MM.1S (cell line): ENCODE data around the gene SFTPB.

Experiments
- DNase-seq: peaks from one replicate; pipeline ENCODE4 v3.0.0-alpha.2; 2015
- H2AFZ ChIP-seq: fragments of 300-600 bp; sonication (generic); 2 replicates; pipeline ENCODE4 v1.6.0; 2016; ENCODE audit warnings: antibody characterized with exemption, low read length
- H3F3A ChIP-seq: fragments of 300-600 bp; sonication (generic); 2 replicates; pipeline ENCODE4 v1.6.1; 2016; ENCODE audit warnings: mild to moderate bottlenecking, antibody characterized with exemption, low read length, moderate library complexity, mixed read lengths; ENCODE audit not compliant: insufficient read depth
- H3K27ac ChIP-seq: fragments of 300-600 bp; sonication (generic); 2 replicates; pipeline ENCODE4 v1.5.1; 2016; ENCODE audit warnings: mild to moderate bottlenecking, low read length
- H3K27me3 ChIP-seq: fragments of 300-600 bp; sonication (generic); replicated peaks from 2 replicates; pipeline ENCODE4 v1.6.0; 2016; ENCODE audit warnings: low read length; ENCODE audit not compliant: insufficient read depth
- H3K36me3 ChIP-seq: fragments of 300-600 bp; sonication (generic); replicated peaks from 2 replicates; pipeline ENCODE4 v1.6.1; 2016; ENCODE audit warnings: mild to moderate bottlenecking, low read length, mixed read lengths; ENCODE audit not compliant: insufficient read depth
- H3K4me1 ChIP-seq: fragments of 300-600 bp; sonication (generic); 2 replicates; pipeline ENCODE4 v1.6.1; 2016; ENCODE audit warnings: low read length, mixed read lengths
- H3K4me2 ChIP-seq: fragments of 300-600 bp; sonication (generic); 2 replicates; pipeline ENCODE4 v1.6.0; 2016; ENCODE audit warnings: low read depth, low read length
- H3K4me3 ChIP-seq: fragments of 300-600 bp; sonication (generic); 2 replicates; pipeline ENCODE4 v1.5.1; 2016; ENCODE audit warnings: low read length, mixed read lengths
- H3K79me2 ChIP-seq: fragments of 300-600 bp; sonication (generic); 2 replicates; pipeline ENCODE4 v1.6.1; 2016; ENCODE audit warnings: mixed run types, low read length, mixed read lengths
- H3K9ac ChIP-seq: fragments of 300-600 bp; sonication (generic); 2 replicates; pipeline ENCODE4 v1.6.1; 2016; ENCODE audit warnings: low read length, mixed read lengths
- H3K9me2 ChIP-seq: fragments of 300-600 bp; sonication (generic); replicated peaks from 2 replicates; pipeline ENCODE4 v1.6.1; 2016; ENCODE audit warnings: mild to moderate bottlenecking, low read length, mixed read lengths; ENCODE audit not compliant: insufficient read depth
- H3K9me3 ChIP-seq: fragments of 300-600 bp; sonication (generic); replicated peaks from 2 replicates; pipeline ENCODE4 v1.6.1; 2016; ENCODE audit warnings: mild to moderate bottlenecking, low read length, mixed read lengths; ENCODE audit not compliant: insufficient read depth
- H4K20me1 ChIP-seq: fragments of 300-600 bp; sonication (generic); 2 replicates; pipeline ENCODE4 v1.6.1; 2016; ENCODE audit warnings: mild to moderate bottlenecking, low read length, moderate library complexity, mixed read lengths; ENCODE audit not compliant: insufficient read depth
- CTCF ChIP-seq: fragments of 300-600 bp; sonication (generic); IDR thresholded peaks from 2 replicates; pipeline ENCODE4 v1.5.1; 2016; ENCODE audit warnings: antibody characterized with exemption, low read length, mixed read lengths
- EZH2 ChIP-seq: fragments of 300-600 bp; sonication (generic); optimal IDR thresholded peaks from 2 replicates; pipeline ENCODE3; 2017; ENCODE audit warnings: low read depth, mild to moderate bottlenecking, antibody characterized with exemption, low read length, mixed read lengths
- EZH2phosphoT487 ChIP-seq: fragments of 300-600 bp; sonication (generic); IDR thresholded peaks from 2 replicates; pipeline ENCODE4 v1.6.1; 2018; ENCODE audit warnings: antibody characterized with exemption, low read length

SFTPB gene

GRCh38 chr2:85681372-85681763, 13.4 kb upstream of the SFTPB start:
- Histone ChIP-seq H3K4me1 (peaks cover 23% of the 10 kb centered on the region), H4K20me1 (no peaks in the 10 kb centered on the region), H3K9me2 (no peaks in the 10 kb centered on the region), H3K79me2 (no peaks in the 10 kb centered on the region), H3K27me3 (no peaks in the 10 kb centered on the region), H3K27ac (no peak overlapping the region), H3K9me3 (no peaks in the 10 kb centered on the region), H2AFZ (no peak overlapping the region), H3K36me3 (no peaks in the 10 kb centered on the region), H3K4me2 (no peak overlapping the region), H3F3A (peaks cover 15% of the 10 kb centered on the region), H3K9ac (no peak overlapping the region), H3K4me3 (no peak overlapping the region)
- DNase-seq = no peak
- TF ChIP-seq CTCF = no peak
- TF ChIP-seq EZH2phosphoT487 = no peak
- no peak for TF ChIP-seq EZH2

- H3K4me3 ChIP-seq = no peak overlapping the region
- H3K4me2 ChIP-seq = no peak overlapping the region
- no peaks in the 10 kb centered on the region for H3K79me2 ChIP-seq
- DNase-seq = no peak
- H2AFZ ChIP-seq = no peak overlapping the region
- H3K9me3 ChIP-seq = no peaks in the 10 kb centered on the region
- H4K20me1 ChIP-seq = no peaks in the 10 kb centered on the region
- no peaks in the 10 kb centered on the region for H3K27me3 ChIP-seq
- H3F3A ChIP-seq = peaks cover 15% of the 10 kb centered on the region
- H3K36me3 ChIP-seq = no peaks in the 10 kb centered on the region
- no peak overlapping the region for H3K9ac ChIP-seq
- H3K9me2 ChIP-seq = no peaks in the 10 kb centered on the region
- TF ChIP-seq EZH2phosphoT487 (no peak), EZH2 (no peak), CTCF (no peak)
- peaks cover 22% of the 10 kb centered on the region for H3K4me1 ChIP-seq
- H3K27ac ChIP-seq = no peak overlapping the region
These were observed 12.8 kb upstream of the SFTPB start for GRCh38 chr2:85680707-85681371.

- no peaks in the 10 kb centered on the region for H3K79me2 ChIP-seq
- H3K9me2 ChIP-seq = no peaks in the 10 kb centered on the region
- H3F3A ChIP-seq = no peaks in the 10 kb centered on the region
- DNase-seq = peak; percentile 63
- peak overlapping the region; percentile 90 for H2AFZ ChIP-seq
- H3K27ac ChIP-seq = no peak overlapping the region
- TF ChIP-seq EZH2 = no peak
- no peak for TF ChIP-seq EZH2phosphoT487
- peak; percentile 98 for TF ChIP-seq CTCF
- peak overlapping the region; percentile 92 for H3K4me2 ChIP-seq
- no peaks in the 10 kb centered on the region for H4K20me1 ChIP-seq
- peak overlapping the region; percentile 62; the same call in 1 of the 2 replicates for H3K9ac ChIP-seq
- H3K9me3 ChIP-seq = no peaks in the 10 kb centered on the region
- peaks cover 7% of the 10 kb centered on the region for H3K4me1 ChIP-seq
- H3K4me3 ChIP-seq = peak overlapping the region; percentile 53
- no peaks in the 10 kb centered on the region for H3K27me3 ChIP-seq
- no peaks in the 10 kb centered on the region for H3K36me3 ChIP-seq
These were observed 11.0 kb upstream of the SFTPB start for GRCh38 chr2:85678794-85679672.
